Frontal cortex (tissue), 4 donors: ENCODE results near the gene OCIAD1. TPM values are rescaled to one million over a fixed set of nuclear protein-coding genes. Genes with fewer than 3 reads are reported as not detected.
"Not testable (repeated sequence)": the region's sequence is repeated elsewhere in the genome, so short reads cannot be mapped to it uniquely, and the experiment has no call there.

Source experiments
- DNase-seq, 2 donors: peaks; one replicate each; pipeline ENCODE4 v3.0.0; 2012; ENCODE audit warnings: low spot score in 2 of 2
- FAIRE-seq: peaks from 2 replicates; lab custom pipeline; 2012; peaks lifted over from hg19 to GRCh38; lab: Jason Lieb, UNC
- total RNA-seq: library from RNA; depleted of rRNA; stranded (reverse); fragments of >200 nt; gene quantifications from one replicate; pipeline ENCODE4 v1.2.3, GENCODE V29; 2014
- donor health status: control.
- donor health status: control.
- donor health status: control.

OCIAD1 gene
- total RNA-seq, 1 donor from 2014 or later, result 179 TPM

- no peak for DNase-seq
- FAIRE-seq, result no peak
Measured at GRCh38 chr4:48815483-48815882, 15.4 kb upstream of the OCIAD1 start.

- FAIRE-seq, DNase-seq: not testable (repeated sequence)
Measured at GRCh38 chr4:48816297-48816696, 14.6 kb upstream of the OCIAD1 start.

GRCh38 chr4:48816971-48817370, 13.9 kb upstream of the OCIAD1 start:
- DNase-seq (no peak), FAIRE-seq (no peak)

DNA sequence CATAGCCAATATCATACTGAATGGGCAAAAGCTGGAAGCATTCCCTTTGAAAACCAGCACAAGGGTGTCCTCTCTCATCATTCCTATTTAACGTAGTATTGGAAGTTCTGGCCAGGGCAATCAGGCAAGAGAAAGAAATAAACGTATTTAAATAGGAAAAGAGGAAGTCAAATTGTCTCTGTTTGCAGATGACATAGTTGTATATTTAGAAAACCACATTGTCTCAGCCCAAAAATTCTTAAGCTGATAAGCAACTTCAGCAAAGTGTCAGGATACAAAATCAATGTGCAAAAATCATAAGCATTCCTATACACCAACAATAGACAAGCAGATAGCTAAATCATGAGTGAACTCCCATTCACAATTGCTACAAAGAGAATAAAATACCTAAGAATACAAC, 9.5 kb upstream of the OCIAD1 start:
- DNase-seq, FAIRE-seq: not testable (repeated sequence)

GRCh38 chr4:48827622-48828021, 3.3 kb upstream of the OCIAD1 start:
- no peak for FAIRE-seq
- DNase-seq, result no peak

DNA sequence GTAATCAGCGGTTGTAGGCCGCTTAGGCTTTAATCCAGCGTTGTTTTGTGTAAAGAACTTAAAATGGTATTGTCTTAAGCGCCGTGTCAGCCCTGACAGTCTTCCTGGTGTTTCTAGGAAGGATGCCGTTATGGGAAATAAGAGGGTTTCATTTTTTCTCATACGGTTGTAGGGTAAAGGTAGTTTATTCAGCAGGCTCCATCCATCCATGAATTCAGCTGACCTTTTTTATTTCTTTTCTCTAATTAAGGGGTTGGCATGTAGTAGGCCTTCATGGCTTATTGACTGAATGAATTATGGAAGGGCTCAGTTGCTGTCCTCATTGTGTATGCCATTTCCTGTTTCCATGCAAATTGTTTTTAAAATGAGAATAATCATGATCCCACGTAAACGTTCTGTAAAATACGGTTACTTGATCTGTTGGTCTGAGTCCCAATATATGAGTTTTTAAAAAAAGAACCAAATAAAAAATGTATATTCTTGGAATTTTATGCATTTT, 693 bp downstream of the OCIAD1 start:
- DNase-seq (peak in 1 of 2 donors; percentile 7), FAIRE-seq (no peak)

- no peak for DNase-seq
Measured at GRCh38 chr4:48832571-48832970, 1.7 kb downstream of the OCIAD1 start.

DNA sequence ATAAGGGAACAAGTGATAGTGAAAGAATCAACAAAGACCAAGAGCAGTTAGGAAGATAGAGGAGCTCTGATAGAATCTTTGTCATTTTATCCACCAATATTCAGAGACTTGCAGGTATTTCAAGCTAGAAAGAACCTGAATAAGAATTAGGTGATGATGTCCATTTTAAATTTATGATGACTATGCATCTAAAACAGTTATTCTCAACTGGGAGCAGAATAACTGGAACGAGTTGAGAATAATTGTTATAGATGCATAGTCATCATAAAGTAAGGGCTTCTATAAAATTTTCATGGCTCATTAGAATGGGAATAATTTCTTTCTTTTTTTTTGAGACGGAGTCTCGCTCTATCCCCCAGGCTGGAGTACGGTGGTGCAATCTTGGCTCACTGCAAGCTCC, 5.8 kb downstream of the OCIAD1 start:
- FAIRE-seq (no peak), DNase-seq (no peak)

More at GRCh38 chr4:48832571-48832970, 1.7 kb downstream of the OCIAD1 start:
- FAIRE-seq, result no peak

DNA sequence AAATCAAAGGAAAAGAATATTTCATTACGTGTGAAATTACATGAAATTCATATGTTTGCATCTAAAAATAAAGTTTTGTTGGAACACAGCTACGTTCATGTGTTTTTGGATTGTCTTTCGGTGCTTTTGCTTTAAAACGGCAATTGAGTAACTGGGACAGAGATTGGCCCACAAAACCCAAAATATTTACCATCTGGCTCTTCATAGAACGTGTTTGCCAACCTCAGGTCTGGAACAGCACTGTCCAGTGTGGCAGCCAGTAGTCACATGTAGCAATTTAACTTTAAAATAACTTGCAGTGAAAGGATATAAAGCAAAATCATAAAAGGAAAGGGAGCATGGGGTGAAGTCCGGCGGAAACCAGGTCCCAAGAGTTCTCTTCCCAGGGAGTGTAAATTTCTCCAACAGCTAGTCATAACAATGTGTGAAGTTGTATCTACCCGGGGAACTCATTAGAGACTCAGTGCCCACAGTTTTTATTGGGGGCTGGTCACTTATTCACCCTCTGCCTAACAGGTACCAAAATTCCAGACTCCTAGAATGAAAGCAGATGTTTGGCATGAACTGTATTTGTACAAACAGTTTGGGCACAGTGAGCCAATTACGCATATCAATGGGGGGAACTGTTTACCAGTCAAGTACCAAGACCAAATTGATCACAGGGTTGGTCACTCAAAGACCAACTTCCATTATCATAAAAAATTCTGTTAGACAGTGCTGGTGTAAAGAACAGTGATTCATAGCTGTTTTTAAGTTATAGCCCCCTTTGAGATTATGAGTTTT, 10.3 kb downstream of the OCIAD1 start:
- DNase-seq (no peak), FAIRE-seq (no peak)

- DNase-seq (no peak), FAIRE-seq (no peak)
Measured at GRCh38 chr4:48844843-48845242, 14.0 kb downstream of the OCIAD1 start.

GRCh38 chr4:48848799-48849198, 17.9 kb downstream of the OCIAD1 start:
- DNase-seq, FAIRE-seq: not testable (repeated sequence)

DNA sequence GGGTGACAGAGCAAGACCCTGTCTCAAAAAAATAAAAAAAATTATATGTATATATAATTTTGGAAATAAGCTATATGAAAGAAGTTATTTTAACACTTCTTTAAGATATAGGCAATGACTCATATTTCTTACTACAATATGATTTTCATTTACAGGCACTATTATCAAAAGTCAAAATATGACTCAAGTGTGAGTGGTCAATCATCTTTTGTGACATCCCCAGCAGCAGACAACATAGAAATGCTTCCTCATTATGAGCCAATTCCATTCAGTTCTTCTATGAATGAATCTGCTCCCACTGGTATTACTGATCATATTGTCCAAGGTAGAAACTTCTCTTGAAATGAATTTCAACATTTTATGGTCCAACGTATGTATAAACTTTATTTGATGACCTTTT, 20.8 kb downstream of the OCIAD1 start:
- FAIRE-seq (no peak), DNase-seq (no peak)

- no peak for DNase-seq
Measured at GRCh38 chr4:48853604-48854394, 22.9 kb downstream of the OCIAD1 start.

GRCh38 chr4:48854395-48854683, 23.5 kb downstream of the OCIAD1 start:
- no peak for FAIRE-seq
- no peak for DNase-seq

More at GRCh38 chr4:48853604-48854394, 22.9 kb downstream of the OCIAD1 start:
- FAIRE-seq, result no peak

DNA sequence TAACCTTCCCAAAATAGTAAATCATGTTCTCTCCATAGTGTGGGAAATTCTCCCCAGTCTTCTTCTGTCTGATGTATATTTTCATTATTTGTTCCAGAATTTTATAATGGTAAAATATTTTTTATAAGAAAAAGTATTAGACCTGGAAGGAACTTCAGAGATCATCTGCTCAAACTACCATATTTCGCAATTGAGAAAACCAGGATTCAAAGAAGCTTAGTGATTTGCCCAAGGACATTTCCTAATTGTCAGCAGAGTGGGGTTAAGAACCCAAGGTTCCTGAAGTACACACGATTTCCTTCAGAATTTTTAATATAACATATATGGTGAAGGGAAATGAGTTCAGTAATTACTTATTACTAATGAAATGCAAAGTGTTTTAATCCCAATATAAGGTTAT, 24.1 kb downstream of the OCIAD1 start:
- no peak for DNase-seq
- no peak for FAIRE-seq

GRCh38 chr4:48858130-48858529, 27.2 kb downstream of the OCIAD1 start:
- no peak for FAIRE-seq
- DNase-seq, result no peak

GRCh38 chr4:48862038-48862437, 31.1 kb downstream of the OCIAD1 start:
- DNase-seq (no peak), FAIRE-seq (no peak)

DNA sequence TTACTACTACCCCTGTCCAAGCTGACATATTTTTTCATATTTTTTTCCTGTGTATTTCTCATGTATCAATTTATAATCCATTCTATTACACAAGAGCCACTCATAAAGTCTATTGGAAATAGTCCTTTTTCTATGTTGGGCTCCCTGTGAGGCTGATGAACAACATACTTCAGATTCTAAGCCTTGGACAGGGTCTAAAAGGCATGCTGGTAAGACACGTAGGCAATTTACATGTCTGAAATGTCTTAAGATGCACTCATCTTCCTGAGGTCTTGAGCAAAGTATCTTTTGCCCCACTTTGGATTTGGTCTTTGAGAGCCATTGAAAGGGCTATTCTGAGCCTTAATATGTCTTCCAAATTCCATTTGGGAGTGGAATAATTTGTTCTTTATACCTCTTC, 31.8 kb downstream of the OCIAD1 start:
- FAIRE-seq (no peak), DNase-seq (no peak)

GRCh38 chr4:48863728-48864127, 32.8 kb downstream of the OCIAD1 start:
- no peak for FAIRE-seq
- no peak for DNase-seq

DNA sequence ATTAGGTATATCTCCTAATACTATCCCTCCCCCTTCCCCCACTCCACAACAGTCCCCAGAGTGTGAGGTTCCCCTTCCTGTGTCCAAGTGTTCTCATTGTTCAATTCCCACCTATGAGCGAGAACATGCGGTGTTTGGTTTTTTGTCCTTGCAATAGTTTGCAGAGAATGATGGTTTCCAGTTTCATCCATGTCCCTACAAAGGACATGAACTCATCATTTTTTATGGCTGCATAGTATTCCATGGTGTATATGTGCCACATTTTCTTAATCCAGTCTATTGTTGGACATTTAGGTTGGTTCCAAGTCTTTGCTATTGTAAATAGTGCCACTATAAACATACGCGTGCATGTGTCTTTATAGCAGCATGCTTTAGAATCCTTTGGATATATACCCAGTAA, 33.8 kb downstream of the OCIAD1 start:
- DNase-seq, FAIRE-seq: not testable (repeated sequence)
